HG02885 (cell line): ENCODE results near the gene FEN1.

Experiments
- ATAC-seq: cut with Tn5 transposase; IDR thresholded peaks from one replicate; pipeline ENCODE4 v1.9.1; 2021; ENCODE audit warnings: mild to moderate bottlenecking; ENCODE audit not compliant: unreplicated experiment, poor library complexity

FEN1 gene

DNA sequence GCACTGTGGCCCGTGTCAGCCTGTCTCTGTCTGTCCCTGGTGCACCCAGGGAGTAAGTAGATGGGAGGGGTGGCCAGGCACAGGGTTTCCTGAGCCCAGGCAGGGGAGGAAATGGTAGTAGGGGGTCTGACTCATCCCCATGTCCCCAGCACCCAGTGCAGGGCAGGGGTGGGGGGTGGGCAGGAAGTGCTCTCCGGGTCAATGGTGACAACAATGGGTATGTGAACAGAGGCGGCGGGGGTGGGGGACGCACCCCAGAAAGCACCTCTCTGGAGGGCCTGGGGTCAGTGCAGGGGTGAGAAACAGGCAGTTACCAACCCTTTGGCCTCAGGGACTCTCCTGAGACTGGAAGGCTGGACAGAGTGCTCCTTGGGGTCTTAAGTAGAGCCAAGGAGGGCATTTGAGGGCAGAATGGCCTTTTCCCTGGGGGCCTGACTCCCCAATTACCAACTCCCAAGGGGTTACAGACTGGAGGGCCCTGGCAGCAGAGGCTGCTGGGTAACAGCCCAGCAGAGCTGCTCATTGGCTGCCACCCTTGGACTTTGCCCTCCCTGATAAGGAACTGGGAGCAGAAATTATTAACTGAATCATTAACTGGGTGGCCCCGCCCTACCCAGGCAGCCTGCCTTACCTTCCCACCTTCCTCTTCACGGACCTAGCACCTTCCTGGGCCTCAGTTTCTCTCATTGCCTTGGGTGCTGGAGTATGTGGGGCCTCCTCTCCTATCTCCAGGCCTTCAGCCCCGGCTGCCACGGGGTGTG, 36.1 kb upstream of the FEN1 start:
- no peak for ATAC-seq

GRCh38 chr11:61757213-61757862, 35.4 kb upstream of the FEN1 start:
- no peak for ATAC-seq

- ATAC-seq = no peak
Observed at GRCh38 chr11:61760946-61761345, 31.8 kb upstream of the FEN1 start.

DNA sequence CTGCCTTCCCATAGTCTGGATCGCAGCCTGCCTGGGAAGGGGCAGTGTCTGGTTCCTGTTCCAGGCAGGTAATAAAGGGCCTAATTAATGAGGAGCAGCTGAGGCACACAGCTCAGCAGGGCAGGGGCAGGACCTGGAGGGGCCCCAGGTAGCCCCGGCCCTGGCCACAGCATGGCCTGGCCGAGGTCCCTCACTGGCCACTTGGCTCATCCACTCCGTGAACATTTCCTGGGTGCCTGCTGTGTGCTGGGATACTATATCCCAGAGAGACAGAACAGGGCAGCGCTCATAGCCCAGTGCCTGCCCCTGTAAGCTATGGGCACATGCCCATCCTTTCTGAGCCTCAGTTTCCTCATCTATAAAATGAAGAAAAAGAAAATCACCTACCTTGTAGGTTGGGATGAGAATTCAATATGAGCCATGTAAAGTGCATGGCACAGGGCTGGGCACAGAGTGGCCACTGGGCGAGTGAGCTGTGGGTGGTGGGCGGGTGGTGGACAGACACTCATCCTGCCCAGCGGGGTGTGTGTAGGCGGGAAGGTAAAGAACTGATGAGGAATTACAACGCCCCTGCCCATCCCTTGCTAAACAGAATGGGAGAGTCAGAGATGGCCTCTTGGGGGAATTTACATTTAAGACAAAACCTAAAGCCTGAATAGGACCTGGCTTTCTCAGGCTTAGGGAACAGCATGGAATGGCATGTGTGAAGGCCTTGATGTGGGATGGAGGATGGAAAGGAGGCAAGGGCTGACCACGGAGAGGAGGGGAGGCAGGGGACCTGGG, 31.1 kb upstream of the FEN1 start:
- ATAC-seq = no peak

- ATAC-seq = no peak
Observed at GRCh38 chr11:61762223-61762615, 30.5 kb upstream of the FEN1 start.

DNA sequence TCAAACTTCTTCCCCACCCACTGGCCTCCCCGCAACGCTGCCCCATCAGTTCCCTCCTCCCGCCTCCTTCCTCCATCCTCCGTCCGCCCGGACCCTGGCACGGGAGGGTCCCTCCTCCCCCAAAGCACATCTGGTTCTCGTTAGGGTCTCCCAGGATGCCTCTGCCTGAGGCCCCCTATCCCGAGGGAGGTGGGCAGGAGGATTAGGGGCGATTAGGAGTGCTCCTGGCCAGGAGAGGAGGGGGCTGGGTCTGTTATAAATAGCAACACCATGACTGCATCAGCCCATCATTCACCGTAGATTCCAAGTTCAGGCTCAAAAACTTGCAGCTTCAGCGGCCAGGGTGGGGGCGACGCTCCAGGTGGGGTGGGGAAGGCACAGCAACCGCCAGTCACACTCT, 29.9 kb upstream of the FEN1 start:
- ATAC-seq = no peak

- no peak for ATAC-seq
Observed at GRCh38 chr11:61763930-61764605, 28.6 kb upstream of the FEN1 start.

GRCh38 chr11:61764606-61765260, 28.0 kb upstream of the FEN1 start:
- no peak for ATAC-seq

GRCh38 chr11:61765550-61766253, 27.0 kb upstream of the FEN1 start:
- no peak for ATAC-seq

DNA sequence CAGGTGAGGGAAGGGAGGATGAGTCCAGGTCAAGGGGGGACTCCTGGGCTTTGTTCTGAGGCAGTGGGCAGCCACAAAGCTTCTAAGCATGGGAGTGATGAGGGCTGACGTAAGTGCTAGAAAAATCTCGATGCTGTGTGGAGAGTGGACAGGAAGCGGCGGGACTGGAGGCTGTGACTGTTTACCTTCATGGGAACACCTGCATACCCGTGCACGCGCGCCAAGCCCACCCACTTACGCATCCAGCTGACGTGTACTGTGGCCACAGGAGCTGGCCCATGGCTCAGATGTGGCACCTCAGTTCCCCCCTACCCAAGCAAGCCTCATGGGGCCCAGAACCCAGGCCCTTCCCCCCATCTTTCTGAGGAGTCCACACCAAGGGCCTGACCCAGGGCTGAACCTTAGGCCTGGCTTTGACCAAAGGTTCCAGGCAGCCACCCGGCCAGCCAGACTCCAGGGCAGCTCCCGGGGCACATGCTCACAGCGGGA, 26.3 kb upstream of the FEN1 start:
- no peak for ATAC-seq

DNA sequence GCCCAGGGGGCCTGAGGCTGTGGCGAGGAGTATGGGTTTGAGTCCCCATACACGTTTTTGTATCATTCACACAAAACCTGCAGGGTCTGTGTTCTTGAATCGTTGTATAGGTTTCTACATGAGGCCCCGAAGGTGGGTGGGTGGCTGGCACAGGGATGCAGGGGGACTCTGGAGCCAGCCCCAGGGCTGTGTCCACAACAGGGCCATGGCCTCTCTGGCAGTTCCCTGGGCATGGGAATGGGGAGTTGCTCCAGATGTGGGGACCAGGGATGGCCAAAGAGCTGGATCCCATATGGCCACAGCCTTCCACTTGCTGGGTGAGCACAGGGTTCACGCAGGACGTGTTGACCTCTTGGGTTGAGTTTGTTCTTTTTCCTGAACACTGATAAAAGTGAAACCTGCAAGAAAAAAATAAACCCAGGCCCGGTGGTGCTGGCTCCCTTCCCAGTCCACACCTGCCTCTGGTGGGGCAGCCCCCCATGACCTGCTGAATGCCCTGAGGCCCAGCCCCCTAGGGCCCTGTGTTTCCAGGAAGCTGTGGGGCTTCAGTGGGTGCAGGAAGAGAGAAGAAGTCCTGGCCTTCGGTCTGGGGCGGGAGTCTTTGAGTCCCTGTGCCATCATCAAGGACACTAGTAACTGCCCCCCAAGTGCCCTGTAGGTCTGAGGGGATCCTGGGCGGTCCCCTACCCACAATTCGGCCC, 24.2 kb upstream of the FEN1 start:
- ATAC-seq = no peak

GRCh38 chr11:61769169-61769920, 23.4 kb upstream of the FEN1 start:
- ATAC-seq = no peak

GRCh38 chr11:61769946-61770683, 22.6 kb upstream of the FEN1 start:
- ATAC-seq = no peak

GRCh38 chr11:61771195-61771894, 21.4 kb upstream of the FEN1 start:
- ATAC-seq = no peak

DNA sequence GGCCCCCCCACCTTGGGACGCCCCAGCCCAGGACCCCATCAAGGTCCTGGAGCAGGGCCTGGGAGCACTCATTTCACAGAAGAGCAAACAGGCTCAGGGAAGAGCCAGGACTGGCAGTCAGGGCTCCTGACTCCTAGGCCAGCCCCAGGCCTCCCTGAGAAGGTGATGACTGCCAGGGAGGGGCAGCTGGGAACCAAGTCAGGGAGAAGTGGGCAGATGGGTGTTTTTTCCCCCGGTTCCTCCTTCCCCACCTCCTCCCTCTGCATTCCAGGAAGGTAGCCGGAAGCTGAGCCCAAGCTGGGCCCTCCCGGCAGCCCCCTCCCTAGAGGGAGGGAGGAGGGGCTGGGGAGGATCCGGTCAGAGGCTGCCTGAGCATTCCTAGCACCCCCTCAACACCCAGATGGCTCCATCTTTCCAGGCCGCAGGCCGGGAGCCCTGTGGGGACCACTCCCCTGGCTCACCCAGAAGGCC, 20.7 kb upstream of the FEN1 start:
- ATAC-seq = no peak

DNA sequence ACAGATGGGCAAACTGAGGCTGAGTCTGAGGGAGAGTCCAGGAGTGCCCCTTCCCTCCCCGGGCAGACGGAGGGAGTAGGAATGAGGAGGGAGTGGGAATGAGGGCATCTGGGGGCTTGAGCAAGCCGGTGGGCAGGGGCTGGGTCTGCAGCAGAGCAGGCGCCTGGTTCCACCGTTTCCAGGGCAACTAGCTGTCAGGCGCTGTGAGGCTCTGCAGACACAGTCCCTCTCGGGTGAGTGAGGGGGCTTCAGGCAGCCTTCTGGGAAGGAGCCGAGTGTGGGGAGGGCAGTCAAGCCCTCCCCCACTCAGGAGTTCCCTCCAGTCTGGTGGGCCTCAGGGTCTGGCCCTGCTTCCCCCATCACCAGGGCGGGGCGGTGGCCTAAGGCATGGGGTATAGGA, 19.4 kb upstream of the FEN1 start:
- no peak for ATAC-seq

GRCh38 chr11:61773809-61774208, 18.9 kb upstream of the FEN1 start:
- ATAC-seq = no peak
